ENCODE measurements around the gene VGF.
A peak's percentile ranks its signal among the peaks of the same experiment; 100 is the strongest.

VGF gene

DNA sequence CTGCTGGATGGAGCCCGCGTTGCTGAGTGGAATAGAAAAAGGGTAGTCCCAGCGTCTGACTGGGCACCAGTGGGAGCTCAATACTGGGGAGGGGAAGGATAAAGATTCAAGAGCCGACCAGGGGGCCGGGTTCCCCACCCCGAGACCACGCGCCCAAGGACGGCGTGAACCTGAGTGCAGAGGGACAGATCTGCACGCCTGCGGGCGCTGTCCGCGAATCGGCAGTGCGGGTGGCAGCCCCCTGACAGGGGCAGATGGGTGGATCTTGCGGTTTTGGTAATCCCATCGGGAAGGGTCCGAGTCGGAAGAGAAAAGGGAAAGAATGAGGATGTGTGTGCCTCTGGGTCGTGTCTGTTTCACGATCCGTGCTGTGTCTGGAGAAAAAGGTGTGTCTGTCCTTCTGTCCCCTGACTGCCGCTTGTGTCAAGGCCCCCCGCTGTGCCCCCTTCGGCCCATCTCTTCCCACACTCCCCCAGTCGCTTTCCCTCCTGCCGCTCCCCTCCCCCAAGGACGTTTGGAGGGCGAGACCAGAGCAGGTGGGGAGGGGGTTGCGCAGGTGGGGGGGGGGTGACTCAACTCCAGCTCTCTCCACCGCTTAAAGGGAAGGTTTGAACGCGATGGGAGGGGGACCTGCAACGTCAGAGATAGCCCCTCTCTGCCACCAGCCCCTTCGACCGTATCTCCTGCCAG is 734 bp upstream of the VGF start:
- DNase-seq: no peak

DNA sequence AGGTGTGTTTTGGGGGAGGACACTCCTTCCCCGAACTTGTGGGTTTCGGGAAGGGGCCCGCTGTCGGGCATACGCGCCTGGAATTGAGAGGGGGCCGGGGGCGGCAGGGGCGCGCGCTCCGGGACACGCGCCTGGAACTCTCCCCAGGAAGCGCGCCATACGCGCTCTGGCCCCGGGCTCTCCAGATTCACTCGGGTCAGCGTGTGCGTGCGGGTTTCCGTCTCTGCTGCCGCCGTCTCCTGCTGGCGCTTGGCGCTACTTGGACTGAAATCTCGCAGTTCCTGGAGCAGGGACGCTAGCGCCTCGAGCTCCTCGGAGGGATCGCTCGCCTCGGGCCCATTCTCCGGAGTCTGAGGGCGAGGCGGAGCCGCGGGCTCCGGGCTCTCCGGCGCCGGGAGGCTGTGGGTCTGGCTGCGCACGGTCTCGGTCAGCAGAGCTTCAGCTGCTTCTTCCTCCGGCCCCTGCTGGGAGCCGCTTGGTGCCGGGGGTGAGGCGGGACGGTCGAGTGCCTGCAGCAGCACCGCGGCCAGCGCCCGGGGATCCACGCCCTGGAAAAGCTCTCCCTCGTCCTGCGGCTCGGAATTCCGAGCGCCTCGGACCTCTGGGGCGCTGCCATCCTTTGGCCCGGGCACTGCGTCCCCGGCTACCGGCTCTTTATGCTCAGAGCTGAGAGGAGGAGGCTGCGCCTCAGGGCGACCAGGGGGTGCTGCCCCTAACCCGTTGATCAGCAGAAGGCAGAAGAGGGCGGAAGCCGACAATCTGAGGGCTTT is 1.1 kb downstream of the VGF start:
- peak; percentile 41 for DNase-seq

DNA sequence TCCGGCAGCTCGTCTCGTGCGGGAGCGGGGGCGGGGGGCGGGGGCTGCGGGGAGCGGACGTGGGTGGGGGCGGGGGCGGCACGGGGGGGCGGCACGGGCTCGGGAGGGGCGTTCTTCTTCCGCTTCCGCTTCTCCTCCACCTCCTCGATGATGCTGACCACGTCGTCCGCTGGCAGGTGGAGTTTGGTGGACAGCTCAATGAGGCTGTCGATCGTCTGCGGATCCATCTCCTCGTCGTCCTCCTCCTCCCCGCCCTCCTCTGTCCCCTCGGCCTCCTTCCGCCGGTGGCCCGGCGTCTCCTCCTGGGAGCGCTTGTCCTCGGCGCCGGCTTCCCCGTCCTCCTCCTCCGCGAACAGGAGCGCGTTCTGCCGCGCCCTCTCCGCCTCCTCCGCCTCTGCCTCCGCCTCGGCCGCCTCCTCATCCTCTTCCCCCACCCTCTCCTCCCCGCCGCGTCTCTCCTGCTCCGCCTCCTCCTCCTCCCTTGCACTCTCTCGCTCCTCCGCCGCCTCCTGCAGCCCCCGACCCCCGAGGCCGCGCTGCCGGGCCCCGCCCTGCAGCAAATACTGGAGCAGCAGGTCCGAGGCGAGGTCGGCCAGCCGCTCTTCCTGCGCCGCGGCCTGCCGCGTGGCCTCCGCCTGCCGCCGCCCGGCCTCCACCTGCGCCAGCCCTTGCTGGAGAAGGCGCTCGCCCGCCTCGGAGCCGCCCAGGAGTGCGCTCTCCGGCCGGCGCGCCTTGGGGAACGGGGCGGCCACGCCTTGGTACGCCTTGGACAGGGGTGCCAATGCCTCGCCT is 1.9 kb downstream of the VGF start:
- DNase-seq: peak; percentile 77

DNA sequence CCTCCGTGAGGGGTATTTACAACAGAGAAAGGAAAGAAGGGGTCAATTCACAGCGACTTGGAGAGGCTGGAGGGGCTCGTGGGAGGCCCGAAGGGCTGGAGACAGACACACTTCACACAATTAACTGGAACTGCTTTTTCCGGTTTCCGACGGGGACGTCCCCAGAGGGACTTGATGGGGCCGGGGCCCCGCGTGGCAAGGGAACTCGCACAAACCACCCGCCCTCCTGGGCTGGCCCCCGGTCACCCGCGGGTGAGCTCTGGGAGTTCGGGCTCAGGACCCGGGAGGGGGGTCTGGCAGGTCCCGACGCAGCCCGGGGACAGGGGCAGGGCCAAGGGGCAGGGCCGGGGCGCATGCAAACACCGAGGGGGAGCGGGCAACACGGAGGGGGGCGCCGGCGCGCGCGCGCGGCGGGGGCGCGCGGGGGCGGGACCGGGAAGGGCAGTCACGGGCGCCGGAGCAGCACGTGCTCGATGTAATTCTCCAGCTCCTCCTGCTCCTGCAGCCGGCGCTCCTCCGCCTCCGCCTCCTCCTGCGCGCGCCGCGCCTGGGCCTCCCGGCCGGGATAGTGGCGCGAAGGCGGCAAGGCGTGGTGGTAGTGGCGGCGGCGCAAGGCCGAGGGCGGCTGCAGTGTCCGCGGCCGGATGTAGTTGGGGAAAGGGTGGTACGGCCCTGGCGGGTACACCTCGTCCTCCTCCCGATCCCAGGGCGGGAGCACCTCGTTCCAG is 2.7 kb downstream of the VGF start:
- DNase-seq: peak; percentile 76

DNA sequence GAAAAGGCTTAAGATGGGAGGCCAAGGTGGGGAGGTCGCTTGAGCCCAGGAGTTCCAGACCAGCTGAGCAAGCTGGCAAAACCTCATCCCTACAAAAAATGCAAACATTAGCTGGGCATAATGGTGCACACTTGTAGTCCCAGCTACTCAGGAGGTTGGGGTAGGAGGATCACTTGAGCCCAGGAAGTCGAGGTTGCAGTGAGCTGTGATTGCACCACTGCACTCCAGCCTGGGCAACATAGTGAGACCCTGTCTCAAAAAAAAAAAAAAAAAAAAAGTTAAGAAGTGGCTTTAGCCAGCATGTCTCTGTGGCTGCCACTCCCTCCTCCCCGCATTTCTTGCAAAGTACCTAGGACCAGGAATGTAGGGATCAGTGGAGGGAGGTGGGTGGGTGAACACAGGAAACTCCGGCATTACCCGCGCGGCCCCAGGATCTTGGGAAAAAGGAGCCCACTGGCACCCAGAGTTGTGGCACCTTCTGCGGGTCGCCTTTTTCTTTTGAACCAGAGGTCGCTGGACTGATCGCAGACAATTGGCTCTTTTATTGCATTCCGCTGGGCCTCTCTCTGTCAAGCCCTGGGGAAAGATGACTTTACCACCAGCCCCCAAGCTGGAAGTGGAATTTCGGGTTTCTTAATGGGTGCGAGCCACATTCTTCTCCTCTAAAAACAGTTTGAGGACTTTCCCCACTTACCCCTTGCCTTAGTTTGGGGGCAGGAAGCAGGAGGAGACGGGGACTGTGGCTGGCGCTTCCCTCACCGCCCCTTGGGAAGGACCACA is 3.5 kb downstream of the VGF start:
- no peak for DNase-seq

DNA sequence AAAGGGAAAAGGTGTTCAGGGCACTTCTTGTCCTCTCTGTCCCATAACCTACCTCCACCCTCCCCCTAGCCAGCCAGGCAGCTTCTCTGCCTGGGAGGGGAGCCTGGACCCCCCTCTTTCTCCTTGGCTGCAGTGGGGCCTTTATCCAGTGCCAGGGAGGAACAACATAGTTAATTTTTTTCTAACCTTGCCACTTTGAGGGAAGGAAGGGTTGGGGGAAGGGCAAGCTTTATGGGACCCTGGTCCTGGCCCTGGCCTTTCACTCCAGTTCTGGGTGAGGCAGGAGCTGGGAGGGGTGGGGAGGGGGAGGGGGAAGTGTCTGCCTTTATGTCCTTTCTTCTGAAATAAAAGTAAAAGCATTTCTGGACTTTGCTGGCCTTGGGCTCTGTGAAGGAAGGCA is 4.5 kb downstream of the VGF start:
- no peak for DNase-seq

DNA sequence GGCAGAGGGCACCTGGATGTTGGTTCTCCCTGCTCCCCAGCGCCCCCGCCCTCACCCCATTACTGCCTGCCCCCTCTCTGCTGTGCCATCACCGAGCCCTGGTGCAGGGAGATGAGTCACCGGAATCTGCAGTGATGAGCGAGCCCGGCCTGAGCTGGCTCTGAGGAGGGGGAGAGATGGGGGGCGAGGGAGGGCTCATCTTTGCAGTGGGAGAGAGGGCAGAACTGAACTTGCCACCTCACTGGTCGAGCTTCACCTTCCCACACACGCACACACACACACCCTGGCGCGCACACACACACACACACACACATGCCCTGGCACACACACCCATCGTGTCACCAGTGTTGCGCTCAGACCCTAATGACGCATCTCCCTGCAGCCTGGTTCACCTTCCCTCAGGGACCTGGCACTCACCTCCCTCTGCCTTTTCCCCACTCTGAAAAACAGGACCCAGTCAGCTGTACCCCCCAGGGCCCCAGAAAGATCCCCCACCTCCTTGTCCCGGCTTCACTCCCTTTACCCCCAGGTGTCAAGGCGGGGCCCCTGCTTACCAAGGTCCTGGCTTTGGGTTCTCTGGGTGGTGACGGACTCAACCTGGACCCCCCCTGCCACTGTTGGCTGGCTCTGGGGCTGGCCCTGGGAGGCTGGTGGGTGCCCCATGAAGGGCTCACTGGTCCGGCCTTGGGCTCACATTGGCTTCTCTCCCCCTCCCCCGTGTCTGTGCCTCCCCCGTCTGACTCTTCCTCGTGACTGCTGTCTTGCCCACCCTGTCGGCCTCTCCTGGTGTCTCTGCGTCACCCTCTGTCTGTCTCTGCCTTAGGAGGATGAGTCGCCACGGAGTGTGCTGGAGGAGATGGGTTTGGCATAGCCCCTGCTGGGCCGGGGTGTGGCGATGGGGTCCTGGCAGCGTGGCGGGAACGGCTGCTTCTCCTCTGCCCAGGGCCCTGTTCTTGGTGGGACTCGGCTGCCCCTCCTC is 5.4 kb downstream of the VGF start:
- DNase-seq: no peak

DNA sequence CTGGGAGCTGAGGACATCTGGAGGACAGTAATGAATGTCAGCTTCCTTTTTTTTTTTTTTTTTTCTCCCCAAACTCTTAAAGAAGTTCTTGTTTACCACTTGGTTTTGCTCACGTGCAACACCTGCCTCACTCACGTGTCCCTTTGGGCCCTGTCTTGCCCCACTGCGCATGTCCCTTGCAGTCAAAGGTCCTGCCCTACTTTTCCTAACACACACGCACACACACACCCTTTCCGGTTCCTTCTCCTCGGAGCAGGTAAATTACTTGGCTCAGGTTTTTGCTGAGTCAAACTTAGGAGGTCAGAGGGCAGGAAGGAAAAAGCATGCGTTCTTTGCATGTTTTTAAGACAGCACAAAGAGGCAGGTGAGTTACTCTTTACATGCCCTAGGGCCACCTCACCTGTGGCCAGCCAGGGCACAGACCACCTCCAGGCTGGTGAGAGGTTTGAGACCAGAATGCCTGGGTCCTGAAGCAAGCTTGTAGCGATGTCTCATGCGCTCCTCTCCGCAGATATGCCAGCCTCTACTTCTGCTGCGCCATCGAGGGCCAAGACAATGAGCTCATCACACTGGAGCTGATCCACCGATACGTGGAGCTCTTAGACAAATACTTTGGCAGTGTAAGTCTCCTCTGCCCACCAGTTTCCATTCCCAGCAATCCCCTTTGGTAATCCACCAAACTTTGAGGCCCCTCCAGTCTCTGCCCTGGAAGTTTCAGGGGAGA is 8.3 kb downstream of the VGF start:
- no peak for DNase-seq

DNA sequence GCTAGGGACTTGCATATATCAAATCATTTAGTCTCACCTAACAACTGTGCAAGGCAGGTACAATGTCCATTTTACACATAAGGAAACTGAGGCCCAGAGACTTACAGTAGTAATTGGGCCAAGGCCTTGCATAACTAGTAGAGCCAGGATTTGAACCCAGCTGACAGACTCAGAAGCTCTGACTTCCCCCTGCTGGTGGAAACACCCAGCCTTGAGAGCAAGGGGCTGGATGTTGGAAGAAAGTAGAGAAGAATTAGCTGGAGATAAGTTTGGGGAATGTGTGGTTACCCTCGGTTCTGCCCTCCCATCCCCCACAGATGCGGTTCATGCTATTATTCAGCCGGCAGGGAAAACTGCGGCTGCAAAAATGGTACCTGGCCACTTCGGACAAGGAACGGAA is 9.1 kb downstream of the VGF start:
- DNase-seq: no peak

DNA sequence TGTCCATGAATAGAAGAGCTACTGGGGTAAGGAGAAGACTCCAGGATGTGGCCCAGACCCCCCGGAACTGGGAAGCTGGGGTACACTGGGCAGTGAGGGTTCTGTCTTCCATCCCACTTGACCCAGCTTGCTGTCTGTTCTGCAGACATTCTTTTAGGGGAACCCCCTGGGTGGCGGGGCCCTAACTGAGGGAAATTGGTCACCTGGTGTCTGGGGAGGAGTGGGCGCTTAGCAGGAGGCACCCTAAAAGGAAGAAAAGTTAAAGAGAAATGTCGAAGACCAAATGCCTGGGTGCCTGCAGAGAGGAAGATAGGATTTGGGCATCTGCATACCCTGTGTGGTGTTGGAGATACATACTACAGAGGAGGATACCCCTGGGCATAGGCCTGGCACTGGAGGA is 10.1 kb downstream of the VGF start:
- no peak for DNase-seq

DNA sequence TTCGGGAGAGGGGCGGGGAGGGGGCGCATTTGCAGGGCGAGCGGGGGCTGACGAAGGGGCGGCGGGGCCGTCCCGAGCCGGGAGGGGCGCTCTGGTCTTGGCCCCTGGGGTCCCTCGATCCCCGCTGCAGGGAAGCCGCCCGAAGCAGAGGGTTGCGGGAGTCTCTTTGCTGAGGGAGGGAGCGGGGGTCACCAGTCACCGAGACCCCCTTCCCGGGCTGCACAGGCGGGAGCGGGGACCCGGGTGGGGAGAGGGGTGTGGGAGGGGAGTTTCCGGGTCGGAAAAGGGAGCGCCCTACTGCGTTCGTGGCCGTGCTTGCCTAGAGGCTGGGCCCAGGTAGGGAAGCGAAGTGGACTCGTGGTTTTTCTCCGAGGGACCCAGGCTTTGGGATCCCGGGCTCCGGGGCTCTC is 10.7 kb downstream of the VGF start:
- peak; percentile 19 for DNase-seq

DNA sequence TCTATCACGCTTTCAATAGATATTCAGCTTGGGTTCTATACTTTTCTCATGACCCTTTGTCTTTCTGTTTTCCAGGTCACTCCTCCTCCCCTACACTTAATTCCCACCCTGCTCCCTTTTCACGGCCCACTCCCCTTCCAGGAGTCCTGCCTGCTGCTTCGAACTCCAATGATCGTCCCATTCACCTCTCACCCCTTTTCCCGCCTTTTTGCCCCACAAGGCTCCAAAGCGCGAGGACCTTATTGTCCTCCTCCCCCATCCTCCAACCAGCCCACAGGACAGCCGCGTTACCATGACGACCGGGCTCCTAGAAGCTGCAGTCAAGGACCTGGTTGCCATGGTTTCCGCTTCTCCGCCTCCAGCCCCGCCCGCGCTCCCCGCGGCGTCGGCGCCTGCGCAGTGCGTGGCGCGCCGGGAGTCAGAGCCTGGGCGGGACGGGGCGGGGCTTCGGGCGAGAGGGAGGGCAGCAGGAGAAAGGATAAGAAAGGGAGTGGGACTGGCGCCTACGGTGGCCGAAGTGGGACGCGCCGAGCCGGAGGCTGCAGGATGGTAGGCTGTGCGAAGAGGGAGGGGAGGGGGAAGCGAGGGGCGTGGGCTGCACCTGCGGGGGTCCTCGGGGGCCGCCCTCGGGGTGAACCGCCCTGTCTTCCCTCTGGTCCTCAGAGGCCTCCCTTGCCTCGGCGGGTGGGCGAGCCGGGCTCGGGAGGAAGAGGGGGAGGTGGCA is 11.2 kb downstream of the VGF start, which contains the start of gene AP1S1:
TSS of gene AP1S1 (plus strand) at position 508 of the 724 bp plus-strand sequence. CDS start at position 547, 39 bp downstream.
- peak; percentile 99 for DNase-seq

DNA sequence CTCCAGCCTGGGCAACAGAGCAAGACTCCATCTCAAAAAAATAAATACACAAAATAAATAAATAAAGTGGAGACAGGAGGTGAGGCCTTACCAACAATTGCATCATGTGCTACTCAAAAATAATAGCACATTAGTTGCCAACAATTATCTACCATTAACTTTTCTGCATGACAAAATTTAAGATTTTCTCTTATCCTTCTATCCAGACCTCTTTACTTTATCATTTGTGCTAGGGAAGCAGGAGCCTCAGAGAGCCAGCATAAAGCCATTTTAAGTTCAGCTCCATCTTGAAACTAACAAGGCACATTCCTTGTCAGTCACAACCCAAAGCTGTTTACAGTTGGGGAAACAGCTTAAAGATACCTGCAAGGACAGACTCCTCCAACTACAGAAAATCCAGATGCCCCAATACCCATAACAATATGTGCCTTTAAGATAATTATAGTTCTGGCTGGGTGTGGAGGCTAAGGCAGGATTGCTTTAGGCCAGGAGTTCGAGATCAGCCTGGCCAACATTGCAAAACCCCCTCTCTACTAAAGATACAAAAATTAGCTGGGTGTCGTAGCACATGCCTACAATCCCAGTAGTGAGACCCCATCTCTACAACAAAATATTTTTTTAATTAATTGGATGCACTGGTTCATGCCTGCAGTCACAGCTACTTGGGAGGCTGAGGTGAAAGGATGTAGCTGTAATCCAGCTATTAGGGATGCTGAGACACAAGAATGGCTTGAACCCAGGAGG is 13.3 kb downstream of the VGF start:
- no peak for DNase-seq

DNA sequence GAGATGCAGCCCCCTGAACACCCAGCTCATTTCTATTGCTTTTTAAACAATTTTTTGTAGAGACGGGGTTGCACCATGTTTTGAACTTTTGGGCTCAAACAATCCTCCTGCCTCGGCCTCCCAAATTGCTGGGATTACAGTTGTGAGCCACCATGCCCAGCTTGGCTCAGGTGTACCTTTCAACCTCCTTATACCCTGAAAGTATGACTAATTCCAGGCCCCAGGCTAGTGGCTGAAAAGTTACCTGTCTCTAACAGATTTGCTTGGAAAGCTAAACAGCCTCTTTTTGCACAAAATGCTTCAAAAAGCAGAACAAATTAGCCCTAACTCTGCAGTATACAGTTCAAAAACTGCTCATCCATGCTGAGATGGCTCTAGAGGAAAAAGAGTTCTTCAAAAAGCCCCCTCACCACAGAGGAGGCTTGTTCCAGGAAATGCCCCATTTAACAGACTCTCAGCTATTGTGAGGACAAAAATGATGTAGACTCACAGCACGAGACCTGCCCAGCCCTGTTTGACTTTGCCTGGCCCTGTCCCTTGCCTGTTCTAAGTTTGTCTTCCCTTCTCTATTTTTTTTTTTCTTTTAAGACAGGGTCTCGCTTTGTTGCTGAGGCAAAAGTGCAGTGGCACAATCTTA is 24.5 kb downstream of the VGF start:
- no peak for DNase-seq

DNA sequence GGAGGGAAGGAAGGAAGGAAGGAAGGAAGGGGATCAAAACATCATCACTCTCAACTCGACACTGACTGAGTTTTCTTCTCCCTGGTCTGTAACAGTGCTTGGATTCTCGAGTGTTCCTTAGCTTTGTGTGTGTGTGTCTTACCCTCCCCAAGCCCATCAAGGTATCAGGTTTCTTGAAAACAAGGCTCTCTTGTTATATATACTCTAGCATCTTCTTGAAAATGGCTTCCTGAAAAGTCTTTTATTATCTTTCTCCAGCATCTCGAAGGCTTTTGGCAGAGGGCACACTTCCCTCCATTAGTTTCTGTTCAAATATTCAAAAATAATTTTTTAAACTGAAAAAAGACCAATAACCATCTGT is 25.1 kb downstream of the VGF start:
- no peak for DNase-seq

DNA sequence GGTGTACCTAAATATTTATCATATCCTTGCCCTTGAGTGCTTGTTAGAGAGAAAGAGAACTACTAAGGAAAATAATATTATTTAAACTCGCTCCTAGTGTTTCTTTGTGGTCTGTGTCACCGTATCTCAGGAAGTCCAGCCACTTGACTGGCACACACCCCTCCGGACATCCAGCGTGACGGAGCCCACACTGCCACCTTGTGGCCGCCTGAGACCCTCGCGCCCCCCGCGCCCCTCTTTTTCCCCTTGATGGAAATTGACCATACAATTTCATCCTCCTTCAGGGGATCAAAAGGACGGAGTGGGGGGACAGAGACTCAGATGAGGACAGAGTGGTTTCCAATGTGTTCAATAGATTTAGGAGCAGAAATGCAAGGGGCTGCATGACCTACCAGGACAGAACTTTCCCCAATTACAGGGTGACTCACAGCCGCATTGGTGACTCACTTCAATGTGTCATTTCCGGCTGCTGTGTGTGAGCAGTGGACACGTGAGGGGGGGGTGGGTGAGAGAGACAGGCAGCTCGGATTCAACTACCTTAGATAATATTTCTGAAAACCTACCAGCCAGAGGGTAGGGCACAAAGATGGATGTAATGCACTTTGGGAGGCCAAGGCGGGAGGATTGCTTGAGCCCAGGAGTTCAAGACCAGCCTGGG is 27.0 kb downstream of the VGF start:
- DNase-seq: peak; percentile 74

DNA sequence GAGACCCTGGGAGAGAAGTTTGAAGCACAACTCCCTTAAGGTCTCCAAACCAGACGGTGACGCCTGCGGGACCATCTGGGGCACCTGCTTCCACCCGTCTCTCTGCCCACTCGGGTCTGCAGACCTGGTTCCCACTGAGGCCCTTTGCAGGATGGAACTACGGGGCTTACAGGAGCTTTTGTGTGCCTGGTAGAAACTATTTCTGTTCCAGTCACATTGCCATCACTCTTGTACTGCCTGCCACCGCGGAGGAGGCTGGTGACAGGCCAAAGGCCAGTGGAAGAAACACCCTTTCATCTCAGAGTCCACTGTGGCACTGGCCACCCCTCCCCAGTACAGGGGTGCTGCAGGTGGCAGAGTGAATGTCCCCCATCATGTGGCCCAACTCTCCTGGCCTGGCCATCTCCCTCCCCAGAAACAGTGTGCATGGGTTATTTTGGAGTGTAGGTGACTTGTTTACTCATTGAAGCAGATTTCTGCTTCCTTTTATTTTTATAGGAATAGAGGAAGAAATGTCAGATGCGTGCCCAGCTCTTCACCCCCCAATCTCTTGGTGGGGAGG is 27.6 kb downstream of the VGF start:
- DNase-seq: no peak

Data from COR-L47 (cell line).